H1 (cell line): Measurements from ENCODE around the gene XAGE3. TPM values are rescaled to one million over a fixed set of nuclear protein-coding genes. Genes with fewer than 3 reads are reported as not detected.

Experiments
- CTCF ChIA-PET: fragments of 300-600 bp; sonication (Branson Sonifier 250); formaldehyde crosslinking; loops from one replicate; lab custom pipeline; 2021; ENCODE audit not compliant: partially characterized antibody; lab: Charles Lee
- POLR2A ChIA-PET: fragments of 300-600 bp; sonication (Branson Sonifier 250); formaldehyde crosslinking; loops from one replicate; lab custom pipeline; 2021; ENCODE audit warnings: inconsistent platforms; ENCODE audit not compliant: partially characterized antibody; lab: Charles Lee
- DNase-seq, 2 experiments: peaks; one replicate each; pipeline versions ENCODE4 v3.0.0 to v3.0.0-alpha.2; 2010 to 2022; ENCODE audit warnings: low spot score in 2 of 2, low read depth in 1 of 2, mixed read lengths in 1 of 2
- FAIRE-seq: peaks from 2 replicates; lab custom pipeline; 2011; peaks lifted over from hg19 to GRCh38; lab: Jason Lieb, UNC
- H2AFZ ChIP-seq: 2 replicates; pipeline ENCODE4 v1.8.1; 2012; ENCODE audit warnings: low read length, inconsistent platforms
- H2AK5ac ChIP-seq: 2 replicates; pipeline ENCODE4 v1.6.1; 2013; ENCODE audit warnings: low read depth, low read length
- H2BK120ac ChIP-seq: replicated peaks from 2 replicates; pipeline ENCODE3; 2013; ENCODE audit warnings: low read depth, low read length, inconsistent platforms
- H2BK12ac ChIP-seq: 2 replicates; pipeline ENCODE4 v1.6.1; 2013; ENCODE audit warnings: low read depth, low read length
- H2BK15ac ChIP-seq: 2 replicates; pipeline ENCODE4 v1.6.1; 2013; ENCODE audit warnings: low read length
- H2BK20ac ChIP-seq: 2 replicates; pipeline ENCODE4 v1.6.1; 2013; ENCODE audit warnings: low read length
- H2BK5ac ChIP-seq: 2 replicates; pipeline ENCODE4 v1.6.1; 2013; ENCODE audit warnings: low read depth, low read length
- H3K14ac ChIP-seq: 2 replicates; pipeline ENCODE4 v1.6.1; 2013; ENCODE audit warnings: inconsistent platforms; ENCODE audit not compliant: insufficient read length
- H3K18ac ChIP-seq: 2 replicates; pipeline ENCODE4 v1.6.1; 2013; ENCODE audit warnings: low read length; ENCODE audit errors: extremely low read depth
- H3K23ac ChIP-seq: 2 replicates; pipeline ENCODE4 v1.6.1; 2013; ENCODE audit warnings: inconsistent platforms; ENCODE audit not compliant: insufficient read length
- H3K23me2 ChIP-seq: 2 replicates; pipeline ENCODE4 v1.6.1; 2013; ENCODE audit warnings: low read depth, low read length
- H3K27ac ChIP-seq: 2 replicates; pipeline ENCODE4 v1.6.1; 2011; ENCODE audit warnings: low read depth, low read length, inconsistent platforms
- H3K27me3 ChIP-seq, 4 experiments: replicated peaks in 1 of 4; 1 replicate in 1 of 4; 2 replicates in 3 of 4; pipeline versions ENCODE4 v1.6.1 to v1.8.1; 2011 to 2013; ENCODE audit warnings: low read length in 3 of 4, mild to moderate bottlenecking in 3 of 4, inconsistent platforms in 2 of 4, mixed read lengths in 2 of 4, moderate library complexity in 1 of 4; ENCODE audit not compliant: control insufficient read depth in 3 of 4, insufficient read depth in 3 of 4; ENCODE audit errors: extremely low read depth in 1 of 4
- H3K36me3 ChIP-seq, 4 experiments: 2 replicates each; pipeline versions ENCODE4 v1.6.1 to v1.8.1; 2011 to 2013; ENCODE audit warnings: mild to moderate bottlenecking in 4 of 4, low read length in 3 of 4, moderate library complexity in 2 of 4, control low read depth in 1 of 4, inconsistent platforms in 1 of 4; ENCODE audit not compliant: insufficient read depth in 4 of 4, control insufficient read depth in 2 of 4
- H3K4ac ChIP-seq: replicated peaks from 2 replicates; pipeline ENCODE3; 2013; ENCODE audit warnings: low read length, low read depth, mixed read lengths, inconsistent platforms; ENCODE audit not compliant: insufficient read length
- H3K4me1 ChIP-seq, 4 experiments: replicated peaks in 1 of 4; 1 replicate in 1 of 4; 2 replicates in 3 of 4; pipeline versions ENCODE4 v1.6.1 to v1.8.1; 2011 to 2013; ENCODE audit warnings: low read length in 3 of 4, inconsistent platforms in 2 of 4, mixed read lengths in 1 of 4; ENCODE audit not compliant: insufficient read depth in 4 of 4, control insufficient read depth in 3 of 4
- H3K4me2 ChIP-seq, 2 experiments: 2 replicates each; pipeline versions ENCODE4 v1.6.1 to v1.8.1; 2011 to 2013; ENCODE audit warnings: low read depth in 2 of 2, low read length in 2 of 2, control low read depth in 1 of 2, inconsistent platforms in 1 of 2, mild to moderate bottlenecking in 1 of 2; ENCODE audit not compliant: insufficient read depth in 1 of 2
- H3K4me3 ChIP-seq, 4 experiments: fragments of 200-600, 300-600 bp in 1 of 4; sonication (generic), shearing (Covaris generic), sonication (Bioruptor Twin) in 1 of 4; 2 replicates each; pipeline versions ENCODE4 v1.5.1 to v1.8.1; 2011 to 2016; ENCODE audit warnings: low read length in 4 of 4, low read depth in 3 of 4, control low read depth in 2 of 4, inconsistent platforms in 2 of 4, mild to moderate bottlenecking in 2 of 4, mixed read lengths in 1 of 4, moderate library complexity in 1 of 4; ENCODE audit not compliant: insufficient read depth in 2 of 4; ENCODE audit errors: extremely low read depth in 1 of 4
- H3K56ac ChIP-seq: replicated peaks from 2 replicates; pipeline ENCODE3; 2013; ENCODE audit warnings: low read depth, mild to moderate bottlenecking, mixed read lengths, low read length, inconsistent platforms; ENCODE audit not compliant: insufficient read length
- H3K79me1 ChIP-seq: 2 replicates; pipeline ENCODE4 v1.6.1; 2013; ENCODE audit warnings: low read depth, low read length, control low read depth
- H3K79me2 ChIP-seq, 2 experiments: 2 replicates each; pipeline versions ENCODE4 v1.6.1 to v1.8.1; 2012 to 2013; ENCODE audit warnings: low read length in 2 of 2, mild to moderate bottlenecking in 2 of 2, inconsistent platforms in 1 of 2; ENCODE audit not compliant: insufficient read depth in 2 of 2, control insufficient read depth in 1 of 2
- H3K9ac ChIP-seq, 4 experiments: replicated peaks in 1 of 4; 1 replicate in 1 of 4; 2 replicates in 3 of 4; pipeline versions ENCODE4 v1.6.1 to v1.8.1; 2011 to 2013; ENCODE audit warnings: low read depth in 3 of 4, low read length in 3 of 4, control low read depth in 2 of 4, mild to moderate bottlenecking in 2 of 4, moderate library complexity in 2 of 4, inconsistent platforms in 1 of 4; ENCODE audit errors: extremely low read depth in 1 of 4
- H3K9me3 ChIP-seq, 2 experiments: 2 replicates each; pipeline versions ENCODE4 v1.6.1 to v1.8.1; 2012 to 2013; ENCODE audit warnings: mild to moderate bottlenecking in 2 of 2, moderate library complexity in 2 of 2, control low read depth in 1 of 2, inconsistent platforms in 1 of 2, low read depth in 1 of 2, low read length in 1 of 2, mixed read lengths in 1 of 2; ENCODE audit not compliant: insufficient read depth in 2 of 2
- H4K20me1 ChIP-seq, 2 experiments: replicated peaks in 1 of 2; 2 replicates each; pipeline versions ENCODE3 to v1.8.1; 2011 to 2013; ENCODE audit warnings: inconsistent platforms in 2 of 2, low read length in 2 of 2, mild to moderate bottlenecking in 1 of 2; ENCODE audit not compliant: insufficient read depth in 2 of 2, control insufficient read depth in 1 of 2
- H4K5ac ChIP-seq: 2 replicates; pipeline ENCODE4 v1.6.1; 2013; ENCODE audit warnings: low read length, low read depth, mixed read lengths, inconsistent platforms; ENCODE audit not compliant: insufficient read length
- H4K8ac ChIP-seq: 2 replicates; pipeline ENCODE4 v1.8.0; 2013; ENCODE audit warnings: mild to moderate bottlenecking, moderate library complexity, low read length, inconsistent platforms; ENCODE audit not compliant: insufficient read depth; ENCODE audit errors: extremely low read depth
- H4K91ac ChIP-seq: replicated peaks from 2 replicates; pipeline ENCODE3; 2013; ENCODE audit warnings: low read length, mixed read lengths, inconsistent platforms; ENCODE audit not compliant: insufficient read length
- BACH1 ChIP-seq: IDR thresholded peaks from 2 replicates; pipeline ENCODE4 v1.6.1; 2012; ENCODE audit warnings: low read length, improper control_type of control experiment
- BRCA1 ChIP-seq: IDR thresholded peaks from 2 replicates; pipeline ENCODE4 v1.6.1; 2012; ENCODE audit warnings: low read depth, low read length, improper control_type of control experiment
- CHD1 ChIP-seq: IDR thresholded peaks from 2 replicates; pipeline ENCODE4 v1.6.1; 2012; ENCODE audit warnings: low read depth, low read length, improper control_type of control experiment
- MAFK ChIP-seq: IDR thresholded peaks from 2 replicates; pipeline ENCODE4 v1.6.1; 2012; ENCODE audit warnings: low read depth, mild to moderate bottlenecking, improper control_type of control experiment, low read length
- NRF1 ChIP-seq: IDR thresholded peaks from 2 replicates; pipeline ENCODE4 v1.6.1; 2011; ENCODE audit warnings: mild to moderate bottlenecking, low read depth, low read length, improper control_type of control experiment
- RFX5 ChIP-seq: IDR thresholded peaks from 2 replicates; pipeline ENCODE4 v1.6.1; 2011; ENCODE audit warnings: low read depth, low read length, improper control_type of control experiment, borderline replicate concordance
- TCF12 ChIP-seq: IDR thresholded peaks from 2 replicates; pipeline ENCODE4 v1.6.1; 2011; ENCODE audit warnings: low read depth, mild to moderate bottlenecking, low read length
- WGBS, 2 experiments: shearing (Covaris generic) in 1 of 2; methylation state at CpG; one replicate each; pipeline versions ENCODE4 v1.1.6 to v1.1.7; 2013 to 2015; ENCODE audit warnings: low lambda C conversion rate in 2 of 2, mixed read lengths in 2 of 2, inconsistent platforms in 1 of 2, low coverage in 1 of 2, missing lambda C conversion rate in 1 of 2; ENCODE audit not compliant: insufficient replicate concordance in 2 of 2, insufficient coverage in 1 of 2, insufficient read length in 1 of 2; ENCODE audit errors: extremely low coverage in 1 of 2, missing lambda C conversion rate in 1 of 2; 5-methylcytosine and 5-hydroxymethylcytosine counted together
- polyA plus RNA-seq, 7 experiments: library from polyadenylated mRNA; depleted of rRNA in 3 of 7; stranded (reverse) in 5 of 7; unstranded in 2 of 7; fragments of >200 nt in 5 of 7; fragments of 200-250 nt in 2 of 7; gene quantifications; 1 replicate in 5 of 7; 2 replicates in 1 of 7; 4 replicates in 1 of 7; pipeline versions ENCODE4 v1.2.1 to v1.2.3, GENCODE V29; 2011 to 2013; ENCODE audit warnings: missing spikeins in 2 of 7, mixed read lengths in 2 of 7
- total RNA-seq: library from RNA; stranded (reverse); fragmentation: NEBNext Ultra II Directional; extraction: Animal tissue kit (Norgen Biotek cat#: 25700); gene quantifications from 2 replicates; pipeline ENCODE4 v1.2.1, GENCODE V29; 2021

The XAGE3 gene
- total and polyA plus RNA-seq, 2 of the 8 experiments (the other 6 are each of a cell fraction or from before 2014, with no cell fraction given) = not detected

DNA sequence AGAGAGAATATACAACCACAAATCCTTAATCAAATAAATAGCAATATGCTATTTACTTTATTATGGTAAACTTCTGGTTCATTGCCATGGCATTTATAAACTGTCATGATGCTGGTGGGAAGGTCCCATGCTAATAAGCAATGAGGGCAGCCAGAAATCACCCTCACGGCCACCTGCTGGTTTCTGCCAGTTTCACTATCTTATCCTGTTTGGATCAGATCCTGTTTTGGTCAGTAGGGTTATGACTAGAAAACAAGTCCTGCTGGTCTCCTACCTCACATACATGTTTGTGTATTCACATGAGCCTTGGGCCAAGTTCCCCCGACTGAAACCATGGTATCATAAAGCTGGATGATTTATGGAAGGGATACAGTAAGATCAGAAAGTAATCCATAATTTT is 28.7 kb downstream of the XAGE3 start:
- no peaks in the 10 kb centered on the region for H3K27me3 ChIP-seq
- no peaks in the 10 kb centered on the region for H3K79me2 ChIP-seq
- H2BK12ac ChIP-seq = no peak overlapping the region
- H4K91ac ChIP-seq = no peak overlapping the region
- H3K18ac ChIP-seq = no peak overlapping the region
- DNase-seq = no peak
- H3K4me2 ChIP-seq = no peak overlapping the region
- no peak overlapping the region for H3K56ac ChIP-seq
- no peak overlapping the region for H4K8ac ChIP-seq
- H2BK120ac ChIP-seq = no peak overlapping the region
- no peaks in the 10 kb centered on the region for H3K36me3 ChIP-seq
- H2BK5ac ChIP-seq = no peak overlapping the region
- H2BK15ac ChIP-seq = no peak overlapping the region
- CTCF ChIA-PET = no interaction called here
- POLR2A ChIA-PET = no interaction called here
- H3K4ac ChIP-seq = no peak overlapping the region
- H4K5ac ChIP-seq = no peak overlapping the region
- no peak overlapping the region for H3K27ac ChIP-seq
- H3K23ac ChIP-seq = no peak overlapping the region
- H3K23me2 ChIP-seq = peaks cover 2% of the 10 kb centered on the region; the same call in 1 of the 2 replicates
- no peak for FAIRE-seq
- H3K9me3 ChIP-seq = peaks cover 0 to 2% of the 10 kb centered on the region in 2 experiments; a peak in 1 of 4 replicates
- no peak overlapping the region for H3K9ac ChIP-seq
- no peaks in the 10 kb centered on the region for H3K4me1 ChIP-seq
- H2AK5ac ChIP-seq = no peak overlapping the region
- H3K79me1 ChIP-seq = no peaks in the 10 kb centered on the region
- H3K14ac ChIP-seq = no peak overlapping the region
- WGBS, 2 experiments = 83% methylated on average over 2 of the region's 2 CpGs; no CpG with 5 or more reads in 1 of the 2 experiments
- H3K4me3 ChIP-seq = no peak overlapping the region
- H2AFZ ChIP-seq = no peak overlapping the region
- no peaks in the 10 kb centered on the region for H4K20me1 ChIP-seq
- H2BK20ac ChIP-seq = no peak overlapping the region
- TF ChIP-seq CHD1 (no peak), BRCA1 (no peak), MAFK (no peak), TCF12 (no peak), BACH1 (no peak), NRF1 (no peak), RFX5 (no peak)
